GM12878 (cell line): Measurements from ENCODE around the gene SBF2. TPM values are rescaled to one million over a fixed set of nuclear protein-coding genes. Genes with fewer than 3 reads are reported as not detected.

Experiments
- ATAC-seq: fragments of 200-7000 bp; cut with Tn5 transposase; 3 replicates; pipeline ENCODE4 v1.9.1; 2020; ENCODE audit warnings: mild to moderate bottlenecking, moderate library complexity
- BruUV-seq: library from RNA; stranded (reverse); fragments of 400-500 nt; replicated peaks from 2 replicates; lab custom pipeline; 2021; lab: Mats Ljungman, UMichigan
- CTCF ChIA-PET: fragments of 300-600 bp; sonication (Branson Sonifier 250); formaldehyde crosslinking; extraction: SDS; loops from one replicate; lab custom pipeline; 2021; ENCODE audit warnings: inconsistent platforms; lab: Yijun Ruan, JAX
- POLR2A ChIA-PET: fragments of 350-600 bp; formaldehyde crosslinking; extraction: SDS; loops from one replicate; lab custom pipeline; 2021; ENCODE audit warnings: inconsistent platforms; lab: Charles Lee
- RAD21 ChIA-PET: fragments of 300-600 bp; sonication (Branson Sonifier 250); formaldehyde crosslinking; loops from one replicate; lab custom pipeline; 2023; ENCODE audit warnings: antibody characterized with exemption; ENCODE audit not compliant: unreplicated experiment; lab: Charles Lee
- SMC1A ChIA-PET: fragments of 300-600 bp; sonication (Branson Sonifier 250); formaldehyde crosslinking; loops from one replicate; lab custom pipeline; 2023; ENCODE audit not compliant: unreplicated experiment, uncharacterized antibody; lab: Charles Lee
- DNase-seq: peaks from one replicate; pipeline ENCODE4 v3.0.0-alpha.2; 2011; ENCODE audit warnings: low read depth, low spot score
- FAIRE-seq: peaks from 3 replicates; lab custom pipeline; 2011; peaks lifted over from hg19 to GRCh38; lab: Jason Lieb, UNC
- H2AFZ ChIP-seq: 2 replicates; pipeline ENCODE4 v1.6.0; 2011; ENCODE audit warnings: low read depth, low read length, control low read depth; ENCODE audit not compliant: control insufficient read depth
- H3K27ac ChIP-seq: 2 replicates; pipeline ENCODE4 v1.5.1; 2011; ENCODE audit warnings: control low read depth; ENCODE audit not compliant: control insufficient read depth, insufficient read depth
- H3K27me3 ChIP-seq, 2 experiments: replicated peaks in 1 of 2; 2 replicates each; pipeline versions ENCODE4 v1.6.0 to v1.6.1; 2011; ENCODE audit warnings: low read length in 1 of 2; ENCODE audit not compliant: control insufficient read depth in 2 of 2, insufficient read depth in 2 of 2
- H3K36me3 ChIP-seq, 2 experiments: 2 replicates each; pipeline ENCODE4 v1.5.1; 2011; ENCODE audit warnings: low read length in 1 of 2; ENCODE audit not compliant: control insufficient read depth in 2 of 2, insufficient read depth in 2 of 2
- H3K4me1 ChIP-seq: 2 replicates; pipeline ENCODE4 v1.6.1; 2011; ENCODE audit warnings: mild to moderate bottlenecking, low read length, moderate library complexity, mixed read lengths; ENCODE audit not compliant: control insufficient read depth, insufficient read depth
- H3K4me2 ChIP-seq: 2 replicates; pipeline ENCODE4 v1.6.0; 2011; ENCODE audit warnings: control low read depth; ENCODE audit not compliant: control insufficient read depth, insufficient read depth
- H3K4me3 ChIP-seq: fragments of 200-600 bp; sonication (generic); 2 replicates; pipeline ENCODE4 v1.5.1; 2016
- H3K79me2 ChIP-seq: 2 replicates; pipeline ENCODE4 v1.6.0; 2011; ENCODE audit warnings: low read length; ENCODE audit not compliant: control insufficient read depth, insufficient read depth
- H3K9ac ChIP-seq: 2 replicates; pipeline ENCODE4 v1.8.0; 2011; ENCODE audit warnings: low read length, control low read depth, mixed read lengths; ENCODE audit not compliant: control insufficient read depth, insufficient read depth
- H3K9me3 ChIP-seq: replicated peaks from 3 replicates; pipeline ENCODE4 v1.5.1; 2011; ENCODE audit warnings: mild to moderate bottlenecking, low read length; ENCODE audit not compliant: control insufficient read depth, insufficient read depth
- H4K20me1 ChIP-seq: 2 replicates; pipeline ENCODE4 v1.6.0; 2011; ENCODE audit not compliant: control insufficient read depth, insufficient read depth
- CTCF ChIP-seq, 3 experiments: IDR thresholded peaks in 2 of 3; conservative IDR thresholded peaks in 1 of 3; 2 replicates each; pipeline ENCODE4 v1.5.1; 2011; ENCODE audit warnings: low read depth in 3 of 3, low read length in 3 of 3, mild to moderate bottlenecking in 3 of 3, control low read depth in 2 of 3, moderate library complexity in 2 of 3, inconsistent platforms in 1 of 3, mixed read lengths in 1 of 3; ENCODE audit not compliant: control insufficient read depth in 2 of 3, insufficient read depth in 1 of 3; ENCODE audit errors: extremely low read depth in 1 of 3
- PKNOX1 ChIP-seq: fragments of 450-650 bp; IDR thresholded peaks from 2 replicates; pipeline ENCODE4 v1.6.1; 2016; ENCODE audit warnings: mild to moderate bottlenecking
- RAD21 ChIP-seq: IDR thresholded peaks from 2 replicates; pipeline ENCODE4 v1.6.1; 2011; ENCODE audit warnings: mild to moderate bottlenecking, low read depth, low read length, moderate library complexity; ENCODE audit not compliant: insufficient read depth
- RB1 ChIP-seq: fragments of 450-650 bp; formaldehyde crosslinking; IDR thresholded peaks from 2 replicates; pipeline ENCODE4 v1.6.1; 2017; ENCODE audit warnings: mild to moderate bottlenecking, borderline replicate concordance
- RFX5 ChIP-seq: IDR thresholded peaks from 2 replicates; pipeline ENCODE4 v1.6.1; 2011; ENCODE audit warnings: low read depth, low read length, improper control_type of control experiment
- RUNX3 ChIP-seq: IDR thresholded peaks from 2 replicates; pipeline ENCODE4 v1.6.1; 2012; ENCODE audit warnings: low read length, inconsistent platforms
- SMC3 ChIP-seq: IDR thresholded peaks from 2 replicates; pipeline ENCODE4 v1.6.1; 2011; ENCODE audit warnings: low read length, improper control_type of control experiment, borderline replicate concordance
- STAT1 ChIP-seq: fragments of 450-650 bp; conservative IDR thresholded peaks from 2 replicates; pipeline ENCODE4 v1.6.1; 2014; ENCODE audit warnings: antibody characterized with exemption, mild to moderate bottlenecking
- STAT3 ChIP-seq: IDR thresholded peaks from 2 replicates; pipeline ENCODE4 v1.6.1; 2011; ENCODE audit warnings: low read depth, low read length, improper control_type of control experiment
- YY1 ChIP-seq: IDR thresholded peaks from 2 replicates; pipeline ENCODE4 v1.6.1; 2011; ENCODE audit warnings: low read depth, mild to moderate bottlenecking, low read length
- ZBTB40 ChIP-seq: fragments of 450-650 bp; IDR thresholded peaks from 2 replicates; pipeline ENCODE4 v1.6.1; 2016; ENCODE audit warnings: mild to moderate bottlenecking, moderate library complexity, borderline replicate concordance
- WGBS: methylation state at CpG from one replicate; pipeline ENCODE4 v1.1.6; 2016; ENCODE audit warnings: low lambda C conversion rate; ENCODE audit not compliant: insufficient replicate concordance, insufficient coverage; ENCODE audit errors: missing lambda C conversion rate; 5-methylcytosine and 5-hydroxymethylcytosine counted together
- in situ Hi-C: fragments of 300-500 bp; cut with MboI; formaldehyde crosslinking; loops from 9 replicates; pipeline ENCODE4 v1.14.3; 2018; ENCODE audit warnings: mixed read lengths
- intact Hi-C: fragments of 100-400 bp; cut with micrococcal nuclease; formaldehyde crosslinking; loops from one replicate; pipeline ENCODE4 v1.14.2; 2022; ENCODE audit not compliant: unreplicated experiment
- polyA plus RNA-seq, 11 experiments: library from polyadenylated mRNA; depleted of rRNA in 4 of 11; unstranded in 6 of 11; stranded (reverse) in 5 of 11; fragments of >200 nt; fragmentation: Nextera tagmentation in 4 of 11; fragmentation: Illumina TruSeq in 1 of 11; extraction: Ambion mirVana in 4 of 11; extraction: Trizol in 1 of 11; gene quantifications; 1 replicate in 1 of 11; 2 replicates in 10 of 11; pipeline versions ENCODE4 v1.2.1 to v1.2.3, GENCODE V29; 2011 to 2016; ENCODE audit warnings: inconsistent platforms in 2 of 11, missing spikeins in 2 of 11, low read depth in 1 of 11
- total RNA-seq, 4 experiments: library from RNA; depleted of rRNA in 3 of 4; stranded (reverse); fragments of >200 nt in 3 of 4; fragmentation: Illumina TruSeq in 1 of 4; extraction: Trizol in 1 of 4; gene quantifications; 2 replicates each; pipeline versions ENCODE4 v1.2.1 to v1.2.3, GENCODE V29; 2013 to 2021

The SBF2 gene
- total and polyA plus RNA-seq, 10 of the 15 experiments (the other 5 are each of a cell fraction or from before 2014, with no cell fraction given): 0.24 to 2.3 (median 1.1) TPM

- no peaks in the 10 kb centered on the region; a peak in 1 of 4 replicates for H3K27me3 ChIP-seq
- 25% methylated on average over 4 of the region's 4 CpGs for WGBS
- ChIA-PET POLR2A (no interaction called here), SMC1A (interaction anchor here (0.7 to 2.1 kb wide), 8 partner anchors 13 to 463 kb away, joined by 3 to 6 read pairs (median 3); no protein-coding TSS in a partner anchor), CTCF (interaction anchor here (0.8 to 4.3 kb wide), 11 partner anchors 13 to 505 kb away, joined by 3 to 34 read pairs (median 4); no protein-coding TSS in a partner anchor), RAD21 (interaction anchor here (0.7 to 1.0 kb wide), 4 partner anchors 12 to 504 kb away, joined by 3 to 5 read pairs (median 3); no protein-coding TSS in a partner anchor)
- no peak overlapping the region for H3K4me3 ChIP-seq
- H2AFZ ChIP-seq: no peak overlapping the region
- ATAC-seq: peak; percentile 100
- peak; percentile 94 for FAIRE-seq
- in situ Hi-C loops (loop anchor here (5.0 kb wide), 2 partner anchors 110 to 460 kb away; no protein-coding TSS in a partner anchor), intact Hi-C loops (loop anchor here (1.0 to 5.0 kb wide), 4 partner anchors 105 to 460 kb away; no protein-coding TSS in a partner anchor)
- TF ChIP-seq YY1: peak; percentile 89
- peak; percentile 41; the same call in 1 of the 2 replicates for TF ChIP-seq RB1
- TF ChIP-seq RFX5: no peak
- TF ChIP-seq STAT1: 0 out of 2 replicates have a peak, but pooled peaks have one; percentile 32
- peak; percentile 88 for TF ChIP-seq RUNX3
- peak; percentile 78 to 89 (median 85) for TF ChIP-seq CTCF (IDR thresholded peaks at IDR 0.05 in 2 of 3, conservative IDR thresholded peaks at IDR 0.05 in 1 of 3; ENCODE audit: control insufficient read depth in 2 of 3, extremely low read depth in 1 of 3, insufficient read depth in 1 of 3, low read depth in 3 of 3, low read length in 3 of 3)
- TF ChIP-seq ZBTB40: no peak
- TF ChIP-seq STAT3: 0 out of 2 replicates have a peak, but pooled peaks have one; percentile 19
- TF ChIP-seq RAD21: peak; percentile 88
- 0 out of 2 replicates have a peak, but pooled peaks have one; percentile 8 for TF ChIP-seq PKNOX1
- peak; percentile 84 for TF ChIP-seq SMC3
- no peaks in the 10 kb centered on the region for H3K9me3 ChIP-seq
- H4K20me1 ChIP-seq: no peaks in the 10 kb centered on the region
- BruUV-seq: no TSS peak
- DNase-seq: peak; percentile 31
- no peaks in the 10 kb centered on the region for H3K79me2 ChIP-seq
- no peak overlapping the region for H3K27ac ChIP-seq
- H3K36me3 ChIP-seq: no peaks in the 10 kb centered on the region
- no peaks in the 10 kb centered on the region for H3K4me1 ChIP-seq
- no peak overlapping the region for H3K9ac ChIP-seq
- H3K4me2 ChIP-seq: no peak overlapping the region
These were observed 431.9 kb downstream of the SBF2 start for GRCh38 chr11:9861860-9862725.
